A673 (cell line): ENCODE data around the gene MALAT1.

ENCODE experiments used
- EZH2 ChIP-seq: fragments of 200-600 bp; sonication (generic); IDR thresholded peaks from 2 replicates; pipeline ENCODE4 v1.6.1; 2017; ENCODE audit warnings: borderline replicate concordance, low read depth, mild to moderate bottlenecking, mixed read lengths, antibody characterized with exemption, low read length; ENCODE audit not compliant: poor library complexity, severe bottlenecking
- TF ChIP-seq, protein P1 (sequence below): fragments of 300-800, 200-600 bp; sonication (generic); conservative IDR thresholded peaks from 2 replicates; pipeline ENCODE4 v1.5.1; 2017; ENCODE audit warnings: low read depth, mild to moderate bottlenecking, antibody characterized with exemption, low read length, moderate library complexity, mixed read lengths

DNA sequence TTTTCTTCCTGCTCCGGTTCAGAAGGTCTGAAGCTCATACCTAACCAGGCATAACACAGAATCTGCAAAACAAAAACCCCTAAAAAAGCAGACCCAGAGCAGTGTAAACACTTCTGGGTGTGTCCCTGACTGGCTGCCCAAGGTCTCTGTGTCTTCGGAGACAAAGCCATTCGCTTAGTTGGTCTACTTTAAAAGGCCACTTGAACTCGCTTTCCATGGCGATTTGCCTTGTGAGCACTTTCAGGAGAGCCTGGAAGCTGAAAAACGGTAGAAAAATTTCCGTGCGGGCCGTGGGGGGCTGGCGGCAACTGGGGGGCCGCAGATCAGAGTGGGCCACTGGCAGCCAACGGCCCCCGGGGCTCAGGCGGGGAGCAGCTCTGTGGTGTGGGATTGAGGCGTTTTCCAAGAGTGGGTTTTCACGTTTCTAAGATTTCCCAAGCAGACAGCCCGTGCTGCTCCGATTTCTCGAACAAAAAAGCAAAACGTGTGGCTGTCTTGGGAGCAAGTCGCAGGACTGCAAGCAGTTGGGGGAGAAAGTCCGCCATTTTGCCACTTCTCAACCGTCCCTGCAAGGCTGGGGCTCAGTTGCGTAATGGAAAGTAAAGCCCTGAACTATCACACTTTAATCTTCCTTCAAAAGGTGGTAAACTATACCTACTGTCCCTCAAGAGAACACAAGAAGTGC is 661 bp upstream of the MALAT1 start:
- TF ChIP-seq, protein P1, sequence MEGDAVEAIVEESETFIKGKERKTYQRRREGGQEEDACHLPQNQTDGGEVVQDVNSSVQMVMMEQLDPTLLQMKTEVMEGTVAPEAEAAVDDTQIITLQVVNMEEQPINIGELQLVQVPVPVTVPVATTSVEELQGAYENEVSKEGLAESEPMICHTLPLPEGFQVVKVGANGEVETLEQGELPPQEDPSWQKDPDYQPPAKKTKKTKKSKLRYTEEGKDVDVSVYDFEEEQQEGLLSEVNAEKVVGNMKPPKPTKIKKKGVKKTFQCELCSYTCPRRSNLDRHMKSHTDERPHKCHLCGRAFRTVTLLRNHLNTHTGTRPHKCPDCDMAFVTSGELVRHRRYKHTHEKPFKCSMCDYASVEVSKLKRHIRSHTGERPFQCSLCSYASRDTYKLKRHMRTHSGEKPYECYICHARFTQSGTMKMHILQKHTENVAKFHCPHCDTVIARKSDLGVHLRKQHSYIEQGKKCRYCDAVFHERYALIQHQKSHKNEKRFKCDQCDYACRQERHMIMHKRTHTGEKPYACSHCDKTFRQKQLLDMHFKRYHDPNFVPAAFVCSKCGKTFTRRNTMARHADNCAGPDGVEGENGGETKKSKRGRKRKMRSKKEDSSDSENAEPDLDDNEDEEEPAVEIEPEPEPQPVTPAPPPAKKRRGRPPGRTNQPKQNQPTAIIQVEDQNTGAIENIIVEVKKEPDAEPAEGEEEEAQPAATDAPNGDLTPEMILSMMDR: no peak
- no peak for TF ChIP-seq EZH2
